H9 (cell line): ENCODE measurements around the gene FOXC2. TPM values are rescaled to one million over a fixed set of nuclear protein-coding genes. Genes with fewer than 3 reads are reported as not detected.

ENCODE experiments used
- DNase-seq: peaks from one replicate; pipeline ENCODE4 v3.0.0-alpha.2; 2017
- H2AFZ ChIP-seq: one replicate; pipeline ENCODE4 v1.6.1; 2013; ENCODE audit warnings: mild to moderate bottlenecking, low read length, control low read depth, moderate library complexity
- H2AK5ac ChIP-seq: 2 replicates; pipeline ENCODE4 v1.6.1; 2013; ENCODE audit warnings: low read length, control low read depth, mixed read lengths; ENCODE audit not compliant: insufficient read length
- H2BK120ac ChIP-seq: one replicate; pipeline ENCODE4 v1.6.1; 2013; ENCODE audit warnings: low read depth, mild to moderate bottlenecking, low read length, control low read depth, inconsistent platforms; ENCODE audit not compliant: poor library complexity, severe bottlenecking
- H2BK12ac ChIP-seq: 2 replicates; pipeline ENCODE4 v1.6.1; 2013; ENCODE audit warnings: low read length, control low read depth, mixed read lengths, low read depth; ENCODE audit not compliant: insufficient read length
- H2BK15ac ChIP-seq: 2 replicates; pipeline ENCODE4 v1.6.1; 2013; ENCODE audit warnings: low read depth, low read length, control low read depth
- H2BK20ac ChIP-seq: one replicate; pipeline ENCODE4 v1.6.1; 2013; ENCODE audit warnings: low read depth, mild to moderate bottlenecking, low read length, control low read depth, inconsistent platforms; ENCODE audit not compliant: poor library complexity, severe bottlenecking
- H2BK5ac ChIP-seq: 2 replicates; pipeline ENCODE4 v1.6.1; 2013; ENCODE audit warnings: low read length, control low read depth, mixed read lengths; ENCODE audit not compliant: insufficient read length
- H3K14ac ChIP-seq: 2 replicates; pipeline ENCODE4 v1.6.1; 2013; ENCODE audit warnings: low read length, control low read depth; ENCODE audit not compliant: insufficient read depth
- H3K18ac ChIP-seq: 2 replicates; pipeline ENCODE4 v1.6.1; 2013; ENCODE audit warnings: low read depth, mild to moderate bottlenecking, mixed read lengths, low read length, control low read depth; ENCODE audit not compliant: insufficient read length
- H3K23ac ChIP-seq: 2 replicates; pipeline ENCODE4 v1.6.1; 2013; ENCODE audit warnings: low read length, control low read depth, mixed read lengths, low read depth; ENCODE audit not compliant: insufficient read length
- H3K23me2 ChIP-seq: 2 replicates; pipeline ENCODE4 v1.6.1; 2013; ENCODE audit warnings: low read depth, mild to moderate bottlenecking, mixed read lengths, low read length, control low read depth; ENCODE audit not compliant: insufficient read length, poor library complexity, severe bottlenecking
- H3K27ac ChIP-seq: 2 replicates; pipeline ENCODE4 v1.5.1; 2013; ENCODE audit warnings: low read length, control low read depth, mixed read lengths, low read depth; ENCODE audit not compliant: insufficient read length
- H3K27me3 ChIP-seq: 2 replicates; pipeline ENCODE4 v1.6.1; 2013; ENCODE audit warnings: low read length, control low read depth, inconsistent platforms; ENCODE audit not compliant: insufficient read depth
- H3K4ac ChIP-seq: 2 replicates; pipeline ENCODE4 v1.6.1; 2013; ENCODE audit warnings: low read depth, mild to moderate bottlenecking, control low read depth, inconsistent platforms, low read length, moderate library complexity
- H3K4me1 ChIP-seq: 2 replicates; pipeline ENCODE4 v1.6.1; 2013; ENCODE audit warnings: low read length, control low read depth, inconsistent platforms; ENCODE audit not compliant: insufficient read depth
- H3K4me2 ChIP-seq: 2 replicates; pipeline ENCODE4 v1.6.1; 2013; ENCODE audit warnings: low read length, control low read depth, mixed read lengths; ENCODE audit not compliant: insufficient read length, insufficient read depth
- H3K56ac ChIP-seq: 2 replicates; pipeline ENCODE4 v1.6.1; 2013; ENCODE audit warnings: low read depth, mild to moderate bottlenecking, mixed read lengths, low read length, control low read depth; ENCODE audit not compliant: insufficient read length
- H3K79me1 ChIP-seq: 2 replicates; pipeline ENCODE4 v1.6.1; 2013; ENCODE audit warnings: low read depth, mild to moderate bottlenecking, moderate library complexity, low read length, control low read depth, inconsistent platforms; ENCODE audit not compliant: insufficient read depth, poor library complexity, severe bottlenecking
- H3K79me2 ChIP-seq: 2 replicates; pipeline ENCODE4 v1.6.1; 2013; ENCODE audit warnings: low read length, control low read depth, inconsistent platforms; ENCODE audit not compliant: insufficient read depth
- H3K9ac ChIP-seq: 2 replicates; pipeline ENCODE4 v1.6.1; 2013; ENCODE audit warnings: low read length, control low read depth, mixed read lengths; ENCODE audit not compliant: insufficient read length; ENCODE audit errors: extremely low read depth
- H3K9me3 ChIP-seq: one replicate; pipeline ENCODE4 v1.6.1; 2013; ENCODE audit warnings: low read depth, low read length, inconsistent platforms; ENCODE audit not compliant: control insufficient read depth
- H3T11ph ChIP-seq: one replicate; pipeline ENCODE4 v1.6.1; 2013; ENCODE audit warnings: mild to moderate bottlenecking, low read length, control low read depth, inconsistent platforms
- H4K20me1 ChIP-seq: one replicate; pipeline ENCODE4 v1.6.1; 2013; ENCODE audit not compliant: control insufficient read depth, insufficient read length, insufficient read depth
- H4K5ac ChIP-seq: 2 replicates; pipeline ENCODE4 v1.6.1; 2013; ENCODE audit warnings: low read depth, mild to moderate bottlenecking, mixed read lengths, low read length, control low read depth; ENCODE audit not compliant: insufficient read length
- H4K8ac ChIP-seq: replicated peaks from 2 replicates; pipeline ENCODE4 v1.6.1; 2013; ENCODE audit warnings: low read length, control low read depth, mixed read lengths, low read depth; ENCODE audit not compliant: insufficient read length
- H4K91ac ChIP-seq: 2 replicates; pipeline ENCODE4 v1.6.1; 2013; ENCODE audit warnings: low read depth, mild to moderate bottlenecking, moderate library complexity, mixed read lengths, low read length, control low read depth; ENCODE audit not compliant: insufficient read length
- H3K27ac Mint-ChIP-seq, 3 experiments: 2 replicates in 2 of 3; 3 replicates in 1 of 3; pipeline ENCODE4 v1.8.0; 2020 to 2021; ENCODE audit warnings: mixed read lengths in 3 of 3, mild to moderate bottlenecking in 1 of 3, moderate library complexity in 1 of 3
- H3K27me3 Mint-ChIP-seq: 2 replicates; pipeline ENCODE4 v1.8.0; 2021; ENCODE audit warnings: low read depth, mild to moderate bottlenecking, moderate library complexity, mixed read lengths
- H3K36me3 Mint-ChIP-seq, 3 experiments: 2 replicates in 2 of 3; 3 replicates in 1 of 3; pipeline ENCODE4 v1.8.0; 2020 to 2021; ENCODE audit warnings: low read depth in 3 of 3, mixed read lengths in 3 of 3; ENCODE audit not compliant: insufficient read depth in 1 of 3
- H3K4me1 Mint-ChIP-seq, 2 experiments: 2 replicates each; pipeline ENCODE4 v1.8.0; 2020; ENCODE audit warnings: mixed read lengths in 2 of 2
- H3K4me3 Mint-ChIP-seq, 2 experiments: 2 replicates in 1 of 2; 3 replicates in 1 of 2; pipeline ENCODE4 v1.8.0; 2020 to 2021; ENCODE audit warnings: mild to moderate bottlenecking in 2 of 2, mixed read lengths in 2 of 2, moderate library complexity in 1 of 2
- H3K9me3 Mint-ChIP-seq, 2 experiments: 2 replicates in 1 of 2; 3 replicates in 1 of 2; pipeline ENCODE4 v1.8.0; 2020; ENCODE audit warnings: mild to moderate bottlenecking in 2 of 2, mixed read lengths in 2 of 2, moderate library complexity in 1 of 2
- WGBS: extraction: QIAGEN DNeasy Blood & Tissue Kit; methylation state at CpG from one replicate; pipeline ENCODE4 v1.1.7; 2013; ENCODE audit warnings: missing lambda C conversion rate, low lambda C conversion rate, mixed read lengths; ENCODE audit not compliant: insufficient read length; ENCODE audit errors: extremely low coverage; 5-methylcytosine and 5-hydroxymethylcytosine counted together
- total RNA-seq: library from RNA; stranded (reverse); gene quantifications from 2 replicates; pipeline ENCODE4 v1.2.1, GENCODE V29; 2021
- TF ChIP-seq, protein P1 (sequence below): fragments of 200-600 bp; sonication (generic); conservative IDR thresholded peaks from 3 replicates; pipeline ENCODE4 v1.8.0; 2021; ENCODE audit warnings: antibody characterized with exemption, mild to moderate bottlenecking

Gene FOXC2
- total RNA-seq, 1 experiment from 2014 or later, result not detected

DNA sequence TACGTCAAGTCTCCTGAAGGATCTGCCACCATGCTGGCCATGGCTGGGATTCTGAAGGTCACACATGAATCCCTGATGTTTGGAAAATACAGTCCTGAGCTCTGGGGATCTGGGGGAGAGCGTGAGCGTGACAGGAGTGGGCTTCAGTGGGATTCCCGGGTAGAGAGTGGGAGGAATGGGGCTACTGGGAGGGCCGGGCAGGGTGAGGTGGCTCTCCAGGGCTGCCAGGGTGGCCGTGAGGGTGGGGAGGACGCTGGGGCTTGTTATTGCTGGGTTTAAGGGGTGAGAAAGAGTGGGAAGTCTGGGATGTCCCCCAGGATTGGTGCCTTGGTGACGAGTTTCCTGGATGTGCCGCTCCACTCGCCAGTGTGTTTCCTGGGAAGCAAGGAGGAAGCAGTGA is 43.0 kb downstream of the FOXC2 start:
- WGBS, result no CpG with 5 or more reads among the region's 10 CpGs
- H3K14ac ChIP-seq, result no peak overlapping the region

More for the DNA sequence above, 43.0 kb downstream of the FOXC2 start:
- H3K23ac ChIP-seq, result no peak overlapping the region
- TF ChIP-seq, protein P1, sequence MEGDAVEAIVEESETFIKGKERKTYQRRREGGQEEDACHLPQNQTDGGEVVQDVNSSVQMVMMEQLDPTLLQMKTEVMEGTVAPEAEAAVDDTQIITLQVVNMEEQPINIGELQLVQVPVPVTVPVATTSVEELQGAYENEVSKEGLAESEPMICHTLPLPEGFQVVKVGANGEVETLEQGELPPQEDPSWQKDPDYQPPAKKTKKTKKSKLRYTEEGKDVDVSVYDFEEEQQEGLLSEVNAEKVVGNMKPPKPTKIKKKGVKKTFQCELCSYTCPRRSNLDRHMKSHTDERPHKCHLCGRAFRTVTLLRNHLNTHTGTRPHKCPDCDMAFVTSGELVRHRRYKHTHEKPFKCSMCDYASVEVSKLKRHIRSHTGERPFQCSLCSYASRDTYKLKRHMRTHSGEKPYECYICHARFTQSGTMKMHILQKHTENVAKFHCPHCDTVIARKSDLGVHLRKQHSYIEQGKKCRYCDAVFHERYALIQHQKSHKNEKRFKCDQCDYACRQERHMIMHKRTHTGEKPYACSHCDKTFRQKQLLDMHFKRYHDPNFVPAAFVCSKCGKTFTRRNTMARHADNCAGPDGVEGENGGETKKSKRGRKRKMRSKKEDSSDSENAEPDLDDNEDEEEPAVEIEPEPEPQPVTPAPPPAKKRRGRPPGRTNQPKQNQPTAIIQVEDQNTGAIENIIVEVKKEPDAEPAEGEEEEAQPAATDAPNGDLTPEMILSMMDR, result no peak
- H3K9me3 ChIP-seq, result no peaks in the 10 kb centered on the region
- Mint-ChIP-seq H3K27me3 (peaks cover 6% of the 10 kb centered on the region), H3K4me1 (peaks cover 8 to 10% of the 10 kb centered on the region in 2 experiments), H3K4me3 (no peak overlapping the region), H3K9me3 (no peaks in the 10 kb centered on the region), H3K36me3 (no peaks in the 10 kb centered on the region; a peak in 1 of 7 replicates), H3K27ac (peak overlapping the region in 1 of 3 experiments; percentile 89; a peak in 1 of 7 replicates)
- H3K4me2 ChIP-seq, result no peak overlapping the region
- H3K9ac ChIP-seq, result no peak overlapping the region
- DNase-seq, result no peak
- no peak overlapping the region for H4K5ac ChIP-seq
- no peak overlapping the region for H3K27ac ChIP-seq
- no peak overlapping the region for H2BK15ac ChIP-seq
- no peaks in the 10 kb centered on the region for H3K79me1 ChIP-seq
- H2BK20ac ChIP-seq, result no peak overlapping the region
- no peak overlapping the region for H3K4ac ChIP-seq
- no peak overlapping the region for H2BK5ac ChIP-seq
- H3K27me3 ChIP-seq, result no peaks in the 10 kb centered on the region
- no peak overlapping the region for H3T11ph ChIP-seq
- H2AFZ ChIP-seq, result no peak overlapping the region
- H3K79me2 ChIP-seq, result no peaks in the 10 kb centered on the region
- H4K20me1 ChIP-seq, result no peaks in the 10 kb centered on the region
- no peak overlapping the region for H2BK120ac ChIP-seq
- H3K23me2 ChIP-seq, result no peaks in the 10 kb centered on the region
- H3K18ac ChIP-seq, result no peak overlapping the region
- H2AK5ac ChIP-seq, result no peak overlapping the region
- H3K4me1 ChIP-seq, result no peaks in the 10 kb centered on the region
- H4K91ac ChIP-seq, result no peak overlapping the region
- H2BK12ac ChIP-seq, result no peak overlapping the region
- no peak overlapping the region for H3K56ac ChIP-seq
- H4K8ac ChIP-seq, result no peak overlapping the region
